Measurements from ENCODE around the gene CABLES2. TPM values are rescaled to one million over a fixed set of nuclear protein-coding genes. Genes with fewer than 3 reads are reported as not detected.

CABLES2 gene
- total and polyA plus RNA-seq, 2 donors (not counting 3 experiments of a cell fraction or from before 2014, with no cell fraction given): 7.8 to 9.9 TPM

- H3K4me3 ChIP-seq (replicated peaks in 1 of 3; ENCODE audit: insufficient read depth in 1 of 3, low read depth in 1 of 3, low read length in 3 of 3): no peak overlapping the region
- H3K27me3 ChIP-seq (ENCODE audit: control insufficient read depth in 2 of 2, insufficient read depth in 2 of 2, low read length in 2 of 2): no peaks in the 10 kb centered on the region
- H2AFZ ChIP-seq (ENCODE audit: low read depth, low read length): no peak overlapping the region
- BruUV-seq (replicated peaks): no TSS peak
- ChIA-PET CTCF (interaction anchor here (1.0 to 2.9 kb wide), 13 partner anchors 9 to 563 kb away, joined by 3 to 32 read pairs (median 4); partner anchors contain the start of genes RBBP8NL and SLCO4A1), POLR2A (no interaction called here)
- no peak overlapping the region for H3K4me2 ChIP-seq (ENCODE audit: insufficient read depth, low read length)
- no peaks in the 10 kb centered on the region for H3K36me3 ChIP-seq (ENCODE audit: control insufficient read depth in 2 of 2, extremely low read depth in 1 of 2, insufficient read depth in 2 of 2, low read length in 2 of 2)
- H3K79me2 ChIP-seq (ENCODE audit: control insufficient read depth, insufficient read depth, low read length): peaks cover 7% of the 10 kb centered on the region
- TF ChIP-seq EZH2 (IDR thresholded peaks at IDR 0.05; ENCODE audit: borderline replicate concordance, low read depth, low read length, severe bottlenecking) (no peak), GATA2 (IDR thresholded peaks at IDR 0.05; ENCODE audit: insufficient read depth, insufficient read length, low read depth, low read length) (no peak), JUN (IDR thresholded peaks at IDR 0.05; ENCODE audit: borderline replicate concordance, insufficient read depth, insufficient read length, low read depth) (no peak), FOS (IDR thresholded peaks at IDR 0.05; ENCODE audit: borderline replicate concordance, insufficient read depth, low read length) (no peak), MYC (IDR thresholded peaks at IDR 0.05; ENCODE audit: low read depth, low read length) (no peak), MAX (IDR thresholded peaks at IDR 0.05; ENCODE audit: insufficient read depth, insufficient read length) (no peak)
- peaks cover 11% of the 10 kb centered on the region for H3K4me1 ChIP-seq (ENCODE audit: control insufficient read depth, extremely low read depth, insufficient read depth, low read length)
- no peaks in the 10 kb centered on the region for H4K20me1 ChIP-seq (replicated peaks; ENCODE audit: control insufficient read depth, extremely low read depth, insufficient read depth, low read length)
- dilution Hi-C loops (cut with MboI; ENCODE audit: extremely low pct_ligation_motif_present, low sequenced_read_pairs) (no loop called here), intact Hi-C loops (cut with micrococcal nuclease) (loop anchor here (5.0 kb wide), 1 partner anchor 208 kb away; no protein-coding TSS in a partner anchor)
- no peak for DNase-seq (ENCODE audit: low read depth, low spot score)
- no peak overlapping the region for H3K9ac ChIP-seq (replicated peaks; ENCODE audit: extremely low read depth, insufficient read depth, low read length)
- no peak overlapping the region for H3K27ac ChIP-seq (ENCODE audit: insufficient read depth, low read depth, low read length)
- no peak for FAIRE-seq
- H3K9me1 ChIP-seq (replicated peaks; ENCODE audit: control insufficient read depth, extremely low read depth, insufficient read depth, low read length): no peaks in the 10 kb centered on the region
- no peaks in the 10 kb centered on the region for H3K9me3 ChIP-seq (replicated peaks; ENCODE audit: control insufficient read depth, insufficient read depth, low read length)
Measured at GRCh38 chr20:62409086-62409853, 2.2 kb upstream of the CABLES2 start.
